ENCODE results near the gene ANKS3. TPM values are rescaled to one million over a fixed set of nuclear protein-coding genes. Genes with fewer than 3 reads are reported as not detected.

ANKS3 gene
- 10 to 100 TPM; 11.0 to 11.6 TPM for total RNA-seq
- long read RNA-seq, partial matches to known transcripts, result 0 of 23 reads
- long read RNA-seq, other reads (novel, unspliced or antisense), result 18 of 23 reads

GRCh38 chr16:4734063-4734729 is at the start of gene ANKS3, which contains the start of gene DNAAF8:
Gene ANKS3, minus strand, starts transcription at chr16:4734271. Its CDS starts 4,122 bp downstream, at chr16:4730149.
Gene DNAAF8, plus strand, starts transcription at chr16:4734537. Its CDS starts 1,978 bp downstream, at chr16:4736515.
- DNase-seq (peak; percentile 97), ATAC-seq (peak; percentile 98)
- intact Hi-C loops (cut with DNase I), result no loop called here

- ATAC-seq, result no peak
- DNase-seq, result no peak
- intact Hi-C loops (cut with DNase I), result no loop called here
Measured at GRCh38 chr16:4783251-4783950, 49.3 kb upstream of the ANKS3 start.

- ATAC-seq (no peak), DNase-seq (no peak)
- intact Hi-C loops (cut with DNase I), result no loop called here
Measured at GRCh38 chr16:4780235-4780634, 46.2 kb upstream of the ANKS3 start.

- DNase-seq, result no peak
- intact Hi-C loops (cut with DNase I), result no loop called here
- no peak for ATAC-seq
Measured at GRCh38 chr16:4778050-4778392, 44.0 kb upstream of the ANKS3 start.

- intact Hi-C loops (cut with DNase I), result no loop called here
- no peak for ATAC-seq
- DNase-seq, result no peak
Measured at GRCh38 chr16:4777339-4778049, 43.4 kb upstream of the ANKS3 start.

GRCh38 chr16:4776141-4776705 is 42.2 kb upstream of the ANKS3 start:
- no peak for ATAC-seq
- no peak for DNase-seq
- intact Hi-C loops (cut with DNase I), result no loop called here

- ATAC-seq (no peak), DNase-seq (no peak)
- intact Hi-C loops (cut with DNase I), result no loop called here
Measured at GRCh38 chr16:4775005-4775404, 40.9 kb upstream of the ANKS3 start.

- ATAC-seq (no peak), DNase-seq (no peak)
- intact Hi-C loops (cut with DNase I), result no loop called here
Measured at GRCh38 chr16:4772351-4772750, 38.3 kb upstream of the ANKS3 start.

GRCh38 chr16:4771646-4772045 is 37.6 kb upstream of the ANKS3 start:
- intact Hi-C loops (cut with DNase I), result no loop called here
- DNase-seq (no peak), ATAC-seq (no peak)

GRCh38 chr16:4769306-4769638 is 35.2 kb upstream of the ANKS3 start:
- DNase-seq, result no peak
- intact Hi-C loops (cut with DNase I), result no loop called here
- ATAC-seq, result no peak

- DNase-seq (peak; percentile 97), ATAC-seq (peak; percentile 93 to 94)
- intact Hi-C loops (cut with DNase I), result no loop called here
Measured at GRCh38 chr16:4768549-4769305, 34.7 kb upstream of the ANKS3 start.

GRCh38 chr16:4767872-4768548 is 33.9 kb upstream of the ANKS3 start:
- ATAC-seq, result no peak
- intact Hi-C loops (cut with DNase I), result no loop called here
- DNase-seq, result no peak

GRCh38 chr16:4766875-4767628 is 33.0 kb upstream of the ANKS3 start, which contains the start of gene ZNF500:
Gene ZNF500, minus strand, starts transcription at chr16:4767162. Its CDS starts 1,184 bp downstream, at chr16:4765978.
- ATAC-seq (peak; percentile 95 to 97), DNase-seq (peak; percentile 98)
- intact Hi-C loops (cut with DNase I), result no loop called here

- intact Hi-C loops (cut with DNase I), result no loop called here
- DNase-seq (no peak), ATAC-seq (no peak)
Measured at GRCh38 chr16:4765511-4766474, 31.7 kb upstream of the ANKS3 start.

GRCh38 chr16:4763791-4764190 is 29.7 kb upstream of the ANKS3 start:
- DNase-seq (no peak), ATAC-seq (no peak)

GRCh38 chr16:4762205-4762604 is 28.1 kb upstream of the ANKS3 start:
- intact Hi-C loops (cut with DNase I), result no loop called here
- ATAC-seq, result no peak
- DNase-seq, result no peak

More at GRCh38 chr16:4763791-4764190, 29.7 kb upstream of the ANKS3 start:
- intact Hi-C loops (cut with DNase I), result no loop called here
